Neural progenitor cell (in vitro differentiated cells): ENCODE results near the gene TNMD. TPM values are rescaled to one million over a fixed set of nuclear protein-coding genes. Genes with fewer than 3 reads are reported as not detected.

Experiments
- DNase-seq: peaks from one replicate; pipeline ENCODE4 v3.0.0-alpha.2; 2016; ENCODE audit warnings: low spot score
- H2AFZ ChIP-seq: fragments of 200-600 bp; sonication (generic); replicated peaks from 2 replicates; pipeline ENCODE4 v1.6.1; 2016; ENCODE audit warnings: antibody characterized with exemption
- H3F3A ChIP-seq: fragments of 200-600 bp; sonication (generic); 2 replicates; pipeline ENCODE4 v1.6.1; 2016; ENCODE audit warnings: antibody characterized with exemption, low read depth
- H3K27ac ChIP-seq: fragments of 200-600 bp; sonication (generic); 2 replicates; pipeline ENCODE4 v1.5.1; 2016; ENCODE audit warnings: mild to moderate bottlenecking
- H3K27me3 ChIP-seq: fragments of 200-600 bp; sonication (generic); 2 replicates; pipeline ENCODE4 v1.6.1; 2016; ENCODE audit warnings: mild to moderate bottlenecking, moderate library complexity
- H3K36me3 ChIP-seq: fragments of 200-600 bp; sonication (generic); 2 replicates; pipeline ENCODE4 v1.5.1; 2016
- H3K4me1 ChIP-seq: fragments of 200-600 bp; sonication (generic); 2 replicates; pipeline ENCODE4 v1.6.1; 2016; ENCODE audit warnings: mixed run types
- H3K4me2 ChIP-seq: fragments of 200-600 bp; sonication (generic); 2 replicates; pipeline ENCODE4 v1.6.1; 2016
- H3K4me3 ChIP-seq: fragments of 200-600 bp; sonication (generic); 2 replicates; pipeline ENCODE4 v1.5.1; 2016
- H3K79me2 ChIP-seq: fragments of 200-600 bp; sonication (generic); 2 replicates; pipeline ENCODE4 v1.6.1; 2016; ENCODE audit warnings: low read depth
- H3K9ac ChIP-seq: fragments of 200-600 bp; sonication (generic); 2 replicates; pipeline ENCODE4 v1.6.1; 2016
- H3K9me3 ChIP-seq: fragments of 200-600 bp; sonication (generic); 2 replicates; pipeline ENCODE4 v1.5.1; 2016; ENCODE audit warnings: low read depth
- H4K20me1 ChIP-seq: fragments of 200-600 bp; sonication (generic); 2 replicates; pipeline ENCODE4 v1.6.1; 2016; ENCODE audit warnings: low read depth
- H3K27ac Mint-ChIP-seq: 3 replicates; pipeline ENCODE4 v1.8.0; 2021; ENCODE audit warnings: mixed read lengths
- H3K27me3 Mint-ChIP-seq: 2 replicates; pipeline ENCODE4 v1.8.0; 2022; ENCODE audit warnings: low read depth, mild to moderate bottlenecking, inconsistent platforms, moderate library complexity, mixed read lengths; ENCODE audit not compliant: insufficient read depth
- H3K36me3 Mint-ChIP-seq: 3 replicates; pipeline ENCODE4 v1.8.0; 2021; ENCODE audit warnings: mixed read lengths
- H3K4me1 Mint-ChIP-seq: 3 replicates; pipeline ENCODE4 v1.8.0; 2021; ENCODE audit warnings: mixed read lengths
- H3K4me3 Mint-ChIP-seq: 3 replicates; pipeline ENCODE4 v1.8.0; 2021; ENCODE audit warnings: mild to moderate bottlenecking, moderate library complexity, mixed read lengths
- H3K9me3 Mint-ChIP-seq: 3 replicates; pipeline ENCODE4 v1.8.0; 2020; ENCODE audit warnings: mixed read lengths
- EZH2 ChIP-seq: fragments of 200-600 bp; sonication (generic); IDR thresholded peaks from 2 replicates; pipeline ENCODE4 v1.6.1; 2017; ENCODE audit warnings: antibody characterized with exemption, mild to moderate bottlenecking, moderate library complexity
- EZH2phosphoT487 ChIP-seq: fragments of 200-600 bp; sonication (generic); IDR thresholded peaks from 2 replicates; pipeline ENCODE4 v1.6.1; 2017; ENCODE audit warnings: antibody characterized with exemption
- total RNA-seq: library from RNA; depleted of rRNA; stranded (reverse); fragments of >200 nt; gene quantifications from 2 replicates; pipeline ENCODE4 v1.2.3, GENCODE V29; 2015; ENCODE audit warnings: low replicate concordance
- TF ChIP-seq, protein P1 (sequence below): fragments of 200-600 bp; sonication (generic); IDR thresholded peaks from 2 replicates; pipeline ENCODE4 v1.5.1; 2017; ENCODE audit warnings: antibody characterized with exemption, mild to moderate bottlenecking

The TNMD gene
- total RNA-seq, 1 donor from 2014 or later, result not detected

DNA sequence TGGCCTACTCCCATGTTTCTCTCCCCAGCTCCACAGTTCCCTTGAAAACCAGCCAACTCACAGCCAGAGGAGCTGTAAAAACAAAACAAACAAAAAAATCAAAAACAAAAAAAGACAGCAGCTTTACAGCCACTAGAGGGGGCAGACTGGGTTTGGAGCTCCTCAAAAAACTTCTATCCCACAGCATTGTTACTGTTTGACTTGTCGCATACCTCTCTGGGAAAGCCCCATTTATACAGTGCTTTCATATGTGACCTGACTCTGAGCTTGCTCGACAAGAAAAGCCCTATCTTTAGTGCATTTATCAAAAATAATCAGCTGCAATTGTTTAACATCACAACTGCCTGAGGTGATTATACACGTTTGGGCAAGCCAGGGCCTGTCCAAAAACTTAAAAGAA, 30.3 kb downstream of the TNMD start:
- DNase-seq, result peak; percentile 49
- Mint-ChIP-seq H3K36me3 (no peaks in the 10 kb centered on the region), H3K9me3 (no peaks in the 10 kb centered on the region), H3K27ac (no peak overlapping the region), H3K4me1 (peaks cover 7% of the 10 kb centered on the region), H3K4me3 (no peak overlapping the region), H3K27me3 (no peaks in the 10 kb centered on the region)
- Histone ChIP-seq H3K27ac (no peak overlapping the region), H3K4me1 (no peaks in the 10 kb centered on the region), H3K4me3 (no peak overlapping the region), H3K9me3 (peaks cover 3% of the 10 kb centered on the region), H3K36me3 (no peaks in the 10 kb centered on the region), H3K9ac (no peak overlapping the region), H3F3A (no peaks in the 10 kb centered on the region), H2AFZ (peak overlapping the region; percentile 9), H4K20me1 (no peaks in the 10 kb centered on the region), H3K4me2 (no peak overlapping the region), H3K79me2 (no peaks in the 10 kb centered on the region), H3K27me3 (no peaks in the 10 kb centered on the region)
- TF ChIP-seq, protein P1, sequence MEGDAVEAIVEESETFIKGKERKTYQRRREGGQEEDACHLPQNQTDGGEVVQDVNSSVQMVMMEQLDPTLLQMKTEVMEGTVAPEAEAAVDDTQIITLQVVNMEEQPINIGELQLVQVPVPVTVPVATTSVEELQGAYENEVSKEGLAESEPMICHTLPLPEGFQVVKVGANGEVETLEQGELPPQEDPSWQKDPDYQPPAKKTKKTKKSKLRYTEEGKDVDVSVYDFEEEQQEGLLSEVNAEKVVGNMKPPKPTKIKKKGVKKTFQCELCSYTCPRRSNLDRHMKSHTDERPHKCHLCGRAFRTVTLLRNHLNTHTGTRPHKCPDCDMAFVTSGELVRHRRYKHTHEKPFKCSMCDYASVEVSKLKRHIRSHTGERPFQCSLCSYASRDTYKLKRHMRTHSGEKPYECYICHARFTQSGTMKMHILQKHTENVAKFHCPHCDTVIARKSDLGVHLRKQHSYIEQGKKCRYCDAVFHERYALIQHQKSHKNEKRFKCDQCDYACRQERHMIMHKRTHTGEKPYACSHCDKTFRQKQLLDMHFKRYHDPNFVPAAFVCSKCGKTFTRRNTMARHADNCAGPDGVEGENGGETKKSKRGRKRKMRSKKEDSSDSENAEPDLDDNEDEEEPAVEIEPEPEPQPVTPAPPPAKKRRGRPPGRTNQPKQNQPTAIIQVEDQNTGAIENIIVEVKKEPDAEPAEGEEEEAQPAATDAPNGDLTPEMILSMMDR, result peak; percentile 58
- TF ChIP-seq EZH2, result no peak

DNA sequence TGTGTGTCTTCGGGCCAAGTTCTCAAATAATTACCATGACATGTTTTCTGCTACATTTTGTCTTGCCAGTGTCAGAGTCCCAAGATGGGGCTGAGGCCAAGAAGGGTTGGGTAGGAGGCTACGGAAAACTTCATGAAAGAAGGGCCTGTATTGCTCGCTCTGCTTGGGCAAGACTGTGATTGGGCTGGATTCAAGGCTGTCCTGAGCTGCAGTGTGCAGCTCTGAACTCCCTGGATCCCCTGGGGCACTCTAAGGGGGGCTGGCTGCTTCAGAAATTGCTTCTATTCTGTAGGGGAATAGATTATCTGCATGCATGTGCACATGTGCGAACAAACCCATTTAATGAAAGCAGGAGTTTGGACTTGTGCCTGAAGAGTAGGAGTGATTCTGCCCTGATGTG, 38.3 kb downstream of the TNMD start:
- Histone ChIP-seq H3K4me2 (no peak overlapping the region), H3K4me3 (no peak overlapping the region), H3K9ac (no peak overlapping the region), H3K36me3 (no peaks in the 10 kb centered on the region), H3K27ac (no peak overlapping the region), H3K4me1 (no peaks in the 10 kb centered on the region), H3K27me3 (no peaks in the 10 kb centered on the region), H4K20me1 (no peaks in the 10 kb centered on the region), H3F3A (no peaks in the 10 kb centered on the region), H3K79me2 (no peaks in the 10 kb centered on the region), H3K9me3 (peaks cover 3% of the 10 kb centered on the region), H2AFZ (no peak overlapping the region)
- H3K9me3 Mint-ChIP-seq, result no peaks in the 10 kb centered on the region
- TF ChIP-seq EZH2 (no peak), EZH2phosphoT487 (no peak)
- TF ChIP-seq, protein P1, result no peak
- no peaks in the 10 kb centered on the region for H3K36me3 Mint-ChIP-seq
- no peak for DNase-seq
- no peak overlapping the region for H3K4me3 Mint-ChIP-seq
- H3K27me3 Mint-ChIP-seq, result no peaks in the 10 kb centered on the region
- peaks cover 4% of the 10 kb centered on the region for H3K4me1 Mint-ChIP-seq
- no peak overlapping the region for H3K27ac Mint-ChIP-seq

DNA sequence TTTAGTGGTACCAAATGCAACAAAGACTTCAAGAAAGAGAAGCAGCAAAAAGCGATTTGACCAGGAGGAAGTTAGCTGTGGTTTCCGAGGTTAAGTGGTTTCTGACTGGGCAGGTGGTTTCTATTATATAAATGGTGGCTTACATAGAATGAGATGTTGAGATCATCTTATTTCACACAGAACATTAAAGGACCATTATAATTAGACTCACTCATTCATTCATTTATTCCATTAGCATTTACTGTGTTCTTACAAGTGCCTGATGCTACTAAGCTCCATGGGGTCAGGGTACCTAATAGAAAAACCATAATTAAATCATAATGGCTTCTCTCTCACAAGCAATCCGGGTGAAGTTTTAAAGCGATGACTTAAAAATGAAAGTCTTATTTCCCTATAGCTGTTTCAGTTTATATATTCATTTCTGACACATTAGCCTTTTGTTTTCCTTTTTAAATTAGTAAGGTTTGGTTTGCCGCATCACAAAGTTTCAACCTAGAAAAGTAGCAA, 41.3 kb downstream of the TNMD start:
- no peak overlapping the region for H3K27ac Mint-ChIP-seq
- no peaks in the 10 kb centered on the region for H3K79me2 ChIP-seq
- H3K4me3 Mint-ChIP-seq, result no peak overlapping the region
- H2AFZ ChIP-seq, result no peak overlapping the region
- peaks cover 4% of the 10 kb centered on the region for H3K4me1 Mint-ChIP-seq
- H3K27me3 Mint-ChIP-seq, result no peaks in the 10 kb centered on the region
- H3K9ac ChIP-seq, result no peak overlapping the region
- no peaks in the 10 kb centered on the region for H3F3A ChIP-seq
- no peaks in the 10 kb centered on the region for H3K4me1 ChIP-seq
- H3K9me3 ChIP-seq, result peaks cover 3% of the 10 kb centered on the region
- H3K4me3 ChIP-seq, result no peak overlapping the region
- H4K20me1 ChIP-seq, result no peaks in the 10 kb centered on the region
- H3K27ac ChIP-seq, result no peak overlapping the region
- no peaks in the 10 kb centered on the region for H3K27me3 ChIP-seq
- no peak overlapping the region for H3K4me2 ChIP-seq
- TF ChIP-seq, protein P1, result no peak
- TF ChIP-seq EZH2phosphoT487 (no peak), EZH2 (no peak)
- peaks cover 10% of the 10 kb centered on the region for H3K36me3 Mint-ChIP-seq
- no peaks in the 10 kb centered on the region for H3K36me3 ChIP-seq
- no peak for DNase-seq
- H3K9me3 Mint-ChIP-seq, result no peaks in the 10 kb centered on the region
